NCI-H2171 treated with DMSO at 0.1 percent for 48 hours (cell line): ENCODE data around the gene ZNF827.
A peak's percentile ranks its signal among the peaks of the same experiment; 100 is the strongest.

ENCODE experiments used
- DNase-seq: peaks from one replicate; lab custom pipeline; 2025; lab: John Stamatoyannopoulos, UW

ZNF827 gene

DNA sequence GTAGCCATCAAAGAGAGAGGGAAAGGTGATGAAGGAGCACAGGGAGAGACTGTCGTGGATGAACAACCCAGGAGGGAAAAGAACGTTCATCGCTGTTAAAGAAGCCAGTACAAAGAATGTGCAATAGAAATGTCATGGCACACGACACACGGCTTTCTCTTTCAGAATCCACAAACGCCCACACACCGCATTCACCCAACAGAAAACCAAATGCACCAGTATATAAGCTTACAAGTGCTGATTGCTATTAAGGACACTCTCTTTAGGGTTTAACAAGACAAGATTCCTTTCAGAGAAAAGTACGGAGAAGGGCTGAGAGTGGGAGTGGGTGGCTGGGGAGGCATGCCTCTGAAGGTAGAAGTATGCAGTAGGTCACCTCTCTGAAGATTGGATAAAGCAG is 178.4 kb downstream of the ZNF827 start:
- no peak for DNase-seq

DNA sequence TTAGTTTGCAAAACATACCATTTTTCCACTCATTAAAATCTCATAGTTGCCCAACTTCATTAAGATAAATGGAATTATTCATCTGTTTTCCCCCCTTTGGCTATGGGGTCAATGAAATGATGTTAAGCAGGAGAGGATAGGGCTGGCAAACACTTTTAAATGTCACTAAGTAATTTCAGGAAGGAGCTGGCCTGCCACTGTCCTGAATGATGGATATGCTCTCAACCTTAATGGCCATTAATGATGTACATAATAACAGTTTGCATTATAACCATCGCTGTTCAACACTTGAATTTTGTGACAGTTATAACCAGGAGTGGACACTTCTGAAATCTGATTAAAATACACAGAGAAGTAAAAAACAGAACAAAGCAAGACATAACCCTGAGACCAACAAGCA is 181.4 kb downstream of the ZNF827 start:
- no peak for DNase-seq

DNA sequence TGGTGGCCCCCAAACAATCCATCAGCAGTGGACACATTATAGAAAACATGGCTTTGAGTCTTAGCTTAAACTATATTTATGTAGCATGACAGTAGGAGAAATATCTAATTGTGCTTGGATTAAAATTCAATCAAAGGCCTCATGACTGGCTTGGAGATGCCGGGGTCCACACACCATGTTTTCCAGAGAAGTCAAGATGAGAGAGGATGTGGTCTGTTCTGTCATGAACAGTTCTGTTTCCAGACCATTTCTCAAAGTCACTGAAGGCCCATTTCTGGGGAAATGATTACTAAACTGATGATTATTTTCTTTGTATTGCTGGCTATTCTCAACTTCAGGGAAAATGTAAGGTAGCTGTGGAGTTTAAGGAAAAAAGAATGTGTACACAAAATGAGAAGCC is 182.4 kb downstream of the ZNF827 start:
- no peak for DNase-seq

DNA sequence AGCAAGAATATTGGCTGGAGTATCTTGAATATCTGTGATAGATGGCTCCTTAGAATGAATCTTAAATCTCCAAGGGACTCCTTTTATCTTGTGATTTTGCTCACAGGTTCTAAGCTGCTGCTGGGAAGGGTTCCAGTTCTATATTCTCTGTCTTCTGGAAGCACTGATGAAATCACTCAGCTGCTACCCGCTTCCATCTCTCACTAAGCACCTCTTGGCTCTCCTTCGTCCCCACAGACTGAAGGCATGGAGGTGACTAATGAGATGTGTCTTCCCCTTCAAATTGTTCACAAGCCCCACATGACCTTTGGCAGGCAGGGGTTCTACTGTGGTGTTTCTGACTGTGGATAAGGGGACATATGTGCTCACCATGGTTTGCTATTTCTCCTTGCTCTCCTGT is 182.8 kb downstream of the ZNF827 start:
- DNase-seq = no peak

DNA sequence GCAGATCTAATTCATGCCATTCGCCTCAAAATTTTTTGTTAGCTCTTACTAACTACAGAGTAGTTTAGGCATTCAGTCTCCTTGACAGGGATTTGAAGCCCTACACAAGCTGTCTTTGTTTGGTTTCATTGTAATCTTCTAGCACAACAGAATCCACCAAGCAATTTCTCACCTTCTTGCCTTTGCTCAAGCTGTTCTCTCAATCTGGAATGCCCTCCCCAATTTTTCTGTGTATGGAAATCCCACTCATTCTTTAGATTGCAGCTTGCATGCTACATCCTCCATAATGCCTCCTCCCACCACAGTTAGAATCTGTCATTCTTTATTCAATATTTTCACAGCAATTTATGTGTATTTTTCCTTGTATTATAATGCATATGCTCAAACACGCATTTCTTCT is 195.0 kb downstream of the ZNF827 start:
- DNase-seq = no peak

DNA sequence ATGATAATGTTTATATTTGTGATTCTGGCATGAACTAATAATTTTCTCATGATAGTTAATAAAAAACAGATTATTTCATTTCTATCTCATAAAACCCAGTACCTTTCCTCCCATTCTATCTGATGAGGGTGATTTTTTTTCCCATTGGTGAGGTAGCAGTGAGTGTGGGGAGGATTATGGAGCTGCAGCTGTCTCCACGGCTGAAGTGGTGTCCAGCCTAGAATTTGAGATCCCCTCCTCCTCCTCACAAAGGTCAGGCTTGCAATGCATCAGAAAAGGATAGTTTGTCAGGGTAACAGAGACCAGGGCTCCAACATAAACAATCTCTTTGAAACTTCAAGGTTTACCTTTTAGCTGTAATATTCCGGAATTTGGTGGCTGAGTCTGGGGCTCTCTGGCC is 197.8 kb downstream of the ZNF827 start:
- DNase-seq = no peak

DNA sequence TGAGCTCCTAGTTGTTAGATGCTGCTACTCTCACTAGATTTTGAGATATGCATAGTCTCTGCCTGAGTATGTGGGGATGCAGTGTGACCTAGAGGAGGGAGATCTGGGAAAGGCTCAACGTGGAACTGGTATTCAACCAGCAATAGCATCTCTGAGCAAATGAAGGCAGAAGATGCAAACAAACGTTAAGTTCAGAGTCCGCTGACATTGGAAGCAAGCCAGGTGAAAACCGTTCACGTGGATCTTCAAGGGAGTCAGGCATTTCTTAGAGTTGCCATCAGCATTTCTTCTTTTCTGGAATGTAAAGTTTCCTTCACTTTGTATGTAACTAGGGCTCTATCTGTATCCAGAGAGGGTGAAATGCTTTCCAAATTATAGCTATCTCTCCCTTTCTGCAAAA is 198.8 kb downstream of the ZNF827 start:
- DNase-seq = no peak

DNA sequence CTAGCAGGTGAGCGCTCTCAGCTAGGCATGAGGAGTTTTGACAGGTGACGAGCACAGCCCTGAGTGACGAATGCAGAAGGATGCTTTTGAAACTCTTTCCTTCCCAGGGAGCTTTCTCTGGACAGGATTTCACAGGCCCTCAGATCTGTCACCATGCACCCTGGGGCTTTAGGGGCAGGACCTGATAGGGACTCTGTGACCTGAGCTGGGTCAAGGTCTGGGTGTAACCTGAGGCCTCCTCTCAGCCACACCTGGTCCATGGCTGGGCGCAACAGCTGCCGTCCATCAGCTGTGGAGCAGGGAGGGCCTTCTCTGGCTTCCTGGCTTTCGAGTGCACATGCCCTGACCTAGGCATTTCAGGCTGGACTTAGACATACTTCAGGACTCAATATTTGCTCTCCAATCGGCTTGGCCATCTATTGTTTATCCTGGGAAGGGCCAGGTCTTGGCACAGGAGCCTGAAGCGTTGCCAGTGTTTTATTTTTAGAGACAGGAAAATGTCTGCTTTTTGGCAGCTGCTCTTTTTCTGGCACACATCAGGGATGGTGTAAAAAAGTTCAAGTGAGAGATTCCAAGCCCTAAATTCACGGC is 202.3 kb downstream of the ZNF827 start:
- no peak for DNase-seq

DNA sequence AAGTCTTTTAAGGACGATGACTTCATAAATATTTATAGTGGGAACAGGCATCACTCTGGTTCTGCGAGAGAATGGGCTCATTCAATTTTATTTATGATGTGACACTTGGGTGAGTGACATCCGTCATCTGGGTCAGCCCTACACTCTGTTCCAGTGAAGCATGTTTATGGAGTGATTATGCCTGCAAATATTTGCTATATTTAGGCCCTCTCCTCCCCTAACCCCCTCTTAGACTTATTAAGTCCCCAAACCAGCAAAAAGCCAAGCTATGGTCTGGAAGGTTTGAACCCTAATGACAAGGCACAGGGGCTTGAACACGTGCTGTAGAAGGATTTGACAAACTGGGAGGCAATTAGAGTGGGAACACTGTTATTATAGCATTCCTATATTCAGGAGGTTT is 202.8 kb downstream of the ZNF827 start:
- no peak for DNase-seq

DNA sequence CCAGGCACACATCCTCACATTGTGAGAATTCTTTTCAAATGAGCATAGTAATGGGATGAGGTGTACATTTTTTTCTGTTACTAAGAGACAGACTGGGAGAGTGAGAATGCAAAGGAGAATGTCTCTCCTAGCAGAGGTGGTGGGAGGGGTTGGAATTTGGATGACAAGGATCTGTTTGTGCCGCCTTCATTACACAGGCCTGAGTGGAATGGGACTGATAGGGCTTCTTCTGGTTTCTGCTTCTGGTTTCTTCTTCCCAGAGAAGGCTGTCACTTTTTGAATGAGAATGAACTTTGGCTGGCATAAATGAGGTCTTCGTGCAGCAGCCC is 203.3 kb downstream of the ZNF827 start:
- no peak for DNase-seq

DNA sequence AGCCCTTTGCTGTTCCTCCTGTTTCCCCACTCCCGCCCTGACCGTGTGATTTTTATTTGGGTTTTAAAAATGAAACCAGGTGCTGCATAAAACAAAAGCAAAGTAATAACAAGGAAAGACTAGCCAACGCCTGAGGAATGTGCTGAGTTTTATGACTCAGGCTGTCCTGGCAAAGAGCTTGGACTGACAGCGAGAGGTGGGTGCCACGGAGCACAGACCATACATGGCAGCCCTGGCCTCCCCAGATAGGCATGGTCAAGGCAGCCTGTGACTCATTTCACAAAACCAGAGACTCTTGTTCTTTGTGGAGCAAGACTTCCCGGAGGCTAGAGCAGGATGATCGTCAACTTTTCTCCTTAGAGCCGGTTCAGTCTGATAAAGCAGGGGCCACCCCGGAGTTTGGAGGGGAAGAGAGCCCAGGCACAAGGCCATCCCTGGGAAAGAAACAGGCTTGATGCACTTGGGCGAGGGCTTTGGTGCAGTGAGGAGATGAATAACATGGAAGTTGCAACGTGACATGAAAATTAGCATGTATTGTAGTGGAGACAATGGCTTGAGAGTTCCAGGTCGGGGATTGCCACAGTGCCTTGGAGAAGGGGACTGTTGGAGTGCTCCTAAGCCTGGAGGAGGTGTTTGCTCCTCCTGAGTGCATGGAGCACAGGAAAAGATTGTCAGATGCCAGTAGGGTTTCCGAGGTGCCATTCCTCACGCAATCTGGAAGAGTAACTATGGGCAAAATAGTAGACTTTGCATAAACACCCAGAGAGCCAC is 203.9 kb downstream of the ZNF827 start:
- no peak for DNase-seq

DNA sequence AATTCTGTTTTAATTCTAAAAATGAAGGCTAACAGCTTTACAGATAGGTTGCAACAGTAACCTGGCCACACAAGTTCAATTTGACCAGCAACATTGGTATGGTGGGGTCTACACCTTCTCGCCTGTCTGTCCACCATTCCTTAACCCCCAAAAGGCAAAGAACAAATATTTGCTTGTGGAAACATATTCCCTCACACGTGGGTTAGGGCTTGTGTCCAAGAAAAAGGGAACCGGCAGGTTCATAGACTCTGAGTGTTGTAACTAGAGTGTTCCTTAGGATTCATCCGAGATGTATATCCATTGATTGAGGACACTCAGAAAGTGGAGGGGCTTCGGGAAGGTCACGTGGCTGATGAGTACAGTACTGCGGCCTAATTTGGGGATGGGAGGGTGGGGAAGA is 204.6 kb downstream of the ZNF827 start:
- no peak for DNase-seq

DNA sequence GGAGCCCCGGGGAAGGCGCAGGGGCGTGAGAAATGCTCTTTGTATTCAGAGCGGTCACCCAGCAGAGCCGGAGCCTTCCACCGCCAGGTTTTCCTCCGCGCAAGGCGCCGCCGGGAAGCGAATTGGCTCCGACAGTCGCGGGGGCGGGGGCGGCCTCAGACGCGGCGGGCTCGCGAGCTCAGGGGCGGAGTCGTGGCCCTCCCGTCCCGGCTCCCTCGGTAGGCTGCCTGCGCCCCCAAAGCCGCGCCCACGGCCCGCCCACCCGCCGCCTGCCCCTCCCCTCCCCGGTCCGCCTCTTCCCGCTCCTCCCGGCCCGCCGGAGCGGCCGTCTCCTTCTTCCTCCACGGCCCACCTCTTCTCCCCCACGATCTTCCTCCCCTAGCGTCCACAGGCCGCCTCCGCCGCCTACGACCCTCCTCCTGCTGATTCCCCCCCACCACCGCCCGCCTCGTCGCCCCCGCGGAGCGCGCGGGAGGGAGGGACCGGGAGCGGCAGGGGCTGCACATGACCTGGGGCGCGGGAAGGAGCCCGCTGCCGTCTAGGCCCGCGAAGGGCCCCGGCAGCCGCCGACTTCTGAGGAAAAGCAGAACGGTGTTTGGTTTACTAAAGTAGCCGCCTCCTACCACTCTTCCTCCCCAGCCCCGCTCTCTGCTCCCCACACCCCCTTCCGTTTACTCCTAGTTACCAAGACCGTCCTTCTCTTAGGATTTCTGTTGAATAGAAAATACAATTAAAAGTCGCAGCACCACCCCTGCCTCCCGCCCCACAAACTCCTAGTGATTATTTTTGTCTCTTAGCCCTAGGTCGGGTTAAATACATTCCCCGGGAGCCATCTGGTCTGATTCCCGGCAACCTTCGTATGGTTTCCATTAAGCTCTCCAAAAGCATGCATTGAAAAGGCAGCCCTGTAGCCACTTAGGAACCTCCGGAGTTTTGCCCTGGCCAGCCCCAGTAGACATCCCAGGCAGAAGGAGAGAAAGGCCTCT is 205.4 kb downstream of the ZNF827 start:
- peak; percentile 79 for DNase-seq

DNA sequence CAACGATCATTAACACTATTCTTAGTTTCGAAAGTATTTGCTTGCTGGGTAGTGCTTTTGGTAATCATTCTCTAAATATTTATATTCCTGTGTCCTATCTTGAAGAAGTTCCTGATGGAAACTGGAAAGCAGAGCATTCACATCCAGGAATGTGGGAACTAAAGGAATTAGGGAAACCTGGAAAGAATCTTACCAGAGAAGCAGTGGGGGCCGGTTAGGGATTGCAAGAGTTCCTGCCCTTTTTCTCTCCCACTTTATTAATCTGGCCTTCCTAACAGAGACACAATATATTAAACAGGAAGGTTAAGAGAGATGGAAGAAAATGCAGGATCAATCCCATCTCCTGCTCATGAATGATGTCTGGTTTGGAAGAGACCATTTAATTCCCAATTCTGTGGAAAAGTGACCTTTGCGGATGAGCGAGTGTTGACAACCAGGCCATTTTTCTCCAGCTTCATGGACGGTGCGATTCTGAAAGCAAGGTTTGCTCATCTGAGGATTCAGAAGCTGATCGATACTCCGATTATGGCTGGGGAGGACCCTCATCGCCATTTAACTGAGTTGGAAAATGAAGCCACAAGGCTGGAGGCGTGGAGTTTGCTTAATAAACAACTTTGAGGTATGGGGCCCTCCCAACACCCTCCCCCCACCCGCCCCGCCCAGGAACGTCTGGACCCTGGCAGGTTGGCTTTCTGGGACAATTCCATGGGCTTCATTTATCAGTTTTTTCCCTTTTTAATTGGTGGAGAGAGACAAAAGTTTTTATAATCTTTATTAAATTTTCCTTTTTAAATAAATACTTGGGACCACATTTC is 206.4 kb downstream of the ZNF827 start:
- no peak for DNase-seq

DNA sequence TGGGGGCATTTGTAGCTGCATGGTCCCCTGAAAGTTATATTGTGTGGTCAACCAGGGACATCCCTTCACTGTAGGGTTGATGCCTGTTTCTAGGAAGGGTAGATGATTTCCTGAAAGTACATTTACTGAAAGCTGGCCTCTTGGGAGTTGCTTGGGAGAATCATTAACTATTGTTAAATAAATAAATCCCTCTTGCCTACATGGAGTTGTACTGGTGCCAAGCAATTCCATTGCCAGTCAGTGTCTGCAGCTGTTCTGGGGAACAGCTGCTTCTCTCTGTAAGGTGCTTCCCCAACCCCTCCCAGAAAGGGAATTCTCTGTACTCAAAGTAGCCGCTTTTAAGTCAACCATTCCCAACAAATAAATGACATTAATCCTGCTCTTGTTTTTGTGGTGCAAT is 207.6 kb downstream of the ZNF827 start:
- peak; percentile 65 for DNase-seq

DNA sequence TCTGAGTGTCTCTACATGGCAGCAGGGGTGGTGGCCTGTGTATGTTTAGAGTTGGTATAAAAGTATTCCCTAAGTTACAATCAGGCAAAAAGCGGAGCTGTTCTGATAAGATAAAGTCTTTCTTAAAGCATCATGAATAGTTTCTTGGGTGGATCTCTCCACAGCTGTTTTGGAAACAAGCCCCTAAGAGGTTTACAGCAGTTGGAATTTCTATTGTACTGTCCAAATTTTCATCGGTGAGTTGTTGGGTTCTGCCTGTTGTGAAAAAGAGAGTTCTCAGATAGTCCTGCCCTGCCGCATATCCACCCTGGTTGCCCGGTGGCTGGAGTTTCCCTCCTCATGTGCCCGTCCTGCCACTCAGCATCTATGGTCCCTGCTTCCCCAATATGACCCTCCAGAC is 208.6 kb downstream of the ZNF827 start:
- DNase-seq = no peak

DNA sequence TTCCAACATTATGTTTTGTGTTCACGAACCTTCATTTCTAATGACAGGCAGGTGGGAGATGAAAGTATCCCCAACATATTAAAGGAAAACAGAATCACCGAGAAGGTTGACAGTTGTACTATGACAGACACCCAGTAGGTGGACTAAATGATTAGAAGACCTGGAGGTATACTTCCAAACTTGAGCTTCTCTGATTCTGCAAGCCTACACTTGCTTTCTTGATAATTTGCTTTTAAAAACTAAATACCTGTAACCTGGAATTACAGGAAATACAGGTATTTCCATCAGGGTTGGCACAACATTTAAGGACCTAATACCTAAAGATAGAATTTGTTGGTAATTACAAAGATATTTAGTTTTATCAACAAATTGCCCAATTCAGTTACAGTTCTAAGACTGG is 215.3 kb downstream of the ZNF827 start:
- DNase-seq = no peak

DNA sequence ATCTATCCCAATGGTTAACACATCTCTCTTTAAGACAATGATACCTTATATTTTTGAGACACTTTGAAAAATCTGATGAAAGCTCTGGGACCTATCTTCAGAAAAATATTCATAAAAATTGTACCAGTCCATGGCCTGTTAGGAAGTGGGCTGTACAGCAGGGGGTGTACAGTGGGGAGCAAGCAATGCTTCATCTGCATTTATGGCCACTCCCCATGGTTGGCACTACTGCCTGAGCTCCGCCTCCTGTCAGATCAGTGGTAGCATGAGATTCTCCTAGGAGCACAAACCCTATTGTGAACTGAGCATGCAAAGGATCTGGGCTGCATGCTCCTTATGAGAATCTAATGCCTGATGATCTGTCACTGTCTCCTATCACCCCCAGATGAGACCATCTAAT is 216.1 kb downstream of the ZNF827 start:
- DNase-seq = no peak

DNA sequence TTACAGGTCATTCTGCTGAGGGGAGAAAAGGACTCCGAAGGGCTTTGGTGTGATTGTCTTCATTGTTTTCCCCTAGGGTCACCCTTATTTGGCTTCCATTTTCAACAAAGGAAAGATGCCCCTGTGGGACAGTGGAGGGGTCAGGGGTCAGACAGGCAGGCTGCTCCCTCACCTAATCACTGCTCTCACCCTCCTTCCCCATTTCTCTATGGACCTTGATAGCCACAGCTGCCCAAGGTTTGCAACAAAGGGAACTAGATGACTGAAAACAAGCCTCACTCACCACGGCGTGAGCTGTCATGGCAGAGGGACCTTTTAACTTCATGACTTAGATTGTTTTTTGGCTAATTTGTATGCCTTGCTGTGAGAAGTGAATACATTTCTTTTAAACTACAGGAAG is 218.0 kb downstream of the ZNF827 start:
- DNase-seq = no peak

DNA sequence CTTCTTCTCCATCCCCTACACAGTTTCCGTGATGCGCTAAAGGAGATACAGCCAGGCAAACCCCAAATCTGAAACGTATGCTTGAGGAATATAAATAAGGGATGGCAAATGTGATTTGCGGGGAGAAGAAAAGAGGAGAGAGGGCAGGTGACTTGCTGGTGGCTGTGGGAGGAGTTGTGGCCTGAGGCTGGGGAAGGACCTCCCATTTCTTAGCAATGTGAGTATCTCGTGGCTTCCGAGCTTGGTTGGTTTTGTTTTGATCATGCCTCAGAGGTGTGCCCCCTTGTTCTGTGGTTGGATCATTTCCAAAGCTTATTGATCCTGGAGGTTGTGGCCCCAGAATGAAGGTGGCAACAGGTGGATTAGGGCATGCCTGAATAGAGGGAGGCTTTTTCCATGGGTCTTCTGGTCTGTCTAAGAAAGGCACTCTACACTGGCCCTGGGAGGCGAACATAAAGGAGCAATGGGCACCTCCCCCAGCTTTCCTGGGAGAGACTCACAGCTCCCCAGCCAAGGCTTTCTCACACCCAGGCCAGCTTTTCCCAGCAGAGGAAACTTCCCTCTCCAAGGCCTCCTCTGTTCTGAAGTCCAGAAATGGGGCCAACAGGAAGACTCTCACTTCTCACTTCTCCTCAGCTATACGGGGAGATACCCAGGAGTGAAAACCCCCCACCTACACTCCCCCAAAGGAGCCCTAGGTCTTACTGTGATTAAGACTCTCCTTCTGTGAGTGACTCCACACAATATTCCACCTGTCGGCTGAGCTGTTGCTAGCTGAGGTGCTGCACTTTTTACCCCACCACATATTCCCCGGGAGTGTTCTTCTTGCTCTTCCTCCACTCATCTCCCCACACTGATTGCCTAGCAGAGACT is 218.6 kb downstream of the ZNF827 start:
- DNase-seq = no peak

DNA sequence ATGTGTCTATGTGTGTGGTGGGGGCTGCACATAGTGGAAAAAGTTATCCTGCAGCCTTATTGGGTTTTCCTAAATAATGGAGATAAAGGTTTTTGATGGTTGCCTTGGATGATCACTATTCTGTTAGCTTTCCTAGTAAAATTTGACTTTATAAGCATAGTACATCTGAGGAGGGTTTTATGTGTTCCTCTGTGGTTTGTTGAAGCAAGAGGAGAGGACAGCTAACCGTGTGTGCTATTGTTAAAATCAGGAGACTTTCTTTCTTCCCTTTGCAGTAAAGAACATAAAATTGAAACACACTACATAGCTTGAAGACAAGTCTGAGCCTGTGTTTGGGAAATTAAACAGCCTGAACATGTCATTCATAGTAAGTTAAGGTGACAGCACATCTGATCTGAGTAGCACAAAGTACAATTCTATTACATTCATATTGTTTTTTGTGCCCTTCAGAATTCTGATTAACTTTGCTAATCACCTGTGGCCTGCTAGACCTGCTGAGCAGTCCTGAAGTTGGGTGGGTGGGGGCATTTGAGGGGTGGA is 221.9 kb downstream of the ZNF827 start:
- DNase-seq = peak; percentile 6
